Duodenal mucosa (tissue), 2 donors: ENCODE measurements around the gene RGS3.
A peak's percentile ranks its signal among the peaks of the same experiment; 100 is the strongest.

ENCODE experiments used
- H3K27ac ChIP-seq: one replicate; pipeline ENCODE4 v1.7.0; 2013; ENCODE audit warnings: low read depth, low read length
- H3K27me3 ChIP-seq, 2 donors: one replicate each; pipeline ENCODE4 v1.7.0; 2013; ENCODE audit warnings: low read length in 2 of 2, control low read depth in 1 of 2; ENCODE audit not compliant: insufficient read depth in 2 of 2, control insufficient read depth in 1 of 2
- H3K36me3 ChIP-seq, 2 donors: one replicate each; pipeline ENCODE4 v1.7.0; 2013; ENCODE audit warnings: low read length in 2 of 2, control low read depth in 1 of 2; ENCODE audit not compliant: insufficient read depth in 2 of 2, control insufficient read depth in 1 of 2
- H3K4me1 ChIP-seq, 2 donors: one replicate each; pipeline ENCODE4 v1.7.0; 2013; ENCODE audit warnings: low read length in 2 of 2, control low read depth in 1 of 2; ENCODE audit not compliant: insufficient read depth in 2 of 2, control insufficient read depth in 1 of 2
- H3K4me3 ChIP-seq, 2 donors: one replicate each; pipeline ENCODE4 v1.7.0; 2013; ENCODE audit warnings: low read length in 2 of 2, low read depth in 1 of 2
- H3K9ac ChIP-seq, 2 donors: one replicate each; pipeline ENCODE4 v1.7.0; 2013; ENCODE audit warnings: low read length in 2 of 2, low read depth in 1 of 2
- H3K9me3 ChIP-seq, 2 donors: one replicate each; pipeline ENCODE4 v1.7.0; 2013; ENCODE audit warnings: low read length in 2 of 2, control low read depth in 1 of 2; ENCODE audit not compliant: control insufficient read depth in 1 of 2

Gene RGS3

GRCh38 chr9:113464286-113464660 lies 746 bp downstream of the RGS3 start:
- peaks cover 19 to 23% of the 10 kb centered on the region in 2 donors for H3K4me1 ChIP-seq
- H3K36me3 ChIP-seq, result no peaks in the 10 kb centered on the region
- H3K27me3 ChIP-seq, result no peaks in the 10 kb centered on the region
- peak overlapping the region; percentile 58 to 76 for H3K9ac ChIP-seq
- H3K9me3 ChIP-seq, result no peaks in the 10 kb centered on the region
- H3K4me3 ChIP-seq, result peak overlapping the region; percentile 70 to 77
- H3K27ac ChIP-seq, result peak overlapping the region; percentile 66

DNA sequence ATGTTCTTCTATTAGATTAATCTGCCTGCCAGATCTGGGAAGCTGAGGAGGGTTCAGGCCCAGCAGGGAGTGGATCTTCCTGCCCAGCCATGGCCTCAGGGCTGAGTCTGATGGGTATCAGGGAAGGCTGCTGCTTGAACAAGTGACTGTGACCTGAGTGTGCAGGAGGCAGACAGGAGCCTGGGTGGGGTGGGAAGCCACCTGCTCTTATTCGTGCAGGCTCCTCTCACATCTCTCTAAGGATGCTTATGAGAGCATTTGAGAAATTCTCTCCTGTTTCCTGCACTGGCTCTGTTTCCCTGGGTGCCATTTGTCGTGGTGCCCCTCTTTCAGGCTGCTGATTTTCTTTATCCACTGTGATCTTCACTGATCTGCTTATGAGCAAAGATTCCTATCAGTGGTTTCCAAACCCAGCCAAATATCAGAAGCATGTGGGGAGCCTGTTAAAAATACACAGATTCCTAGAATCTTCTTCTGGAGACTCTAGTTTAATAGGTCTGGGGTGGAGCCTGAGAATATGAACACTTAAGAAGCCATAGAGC lies 2.1 kb downstream of the RGS3 start:
- Histone ChIP-seq H3K4me1 (peaks cover 19 to 23% of the 10 kb centered on the region in 2 donors), H3K27ac (no peak overlapping the region), H3K27me3 (no peaks in the 10 kb centered on the region), H3K4me3 (peak overlapping the region; percentile 46 to 77), H3K36me3 (peaks cover 0 to 2% of the 10 kb centered on the region in 2 donors), H3K9ac (peak overlapping the region in 1 of 2 donors; percentile 58), H3K9me3 (no peaks in the 10 kb centered on the region)

DNA sequence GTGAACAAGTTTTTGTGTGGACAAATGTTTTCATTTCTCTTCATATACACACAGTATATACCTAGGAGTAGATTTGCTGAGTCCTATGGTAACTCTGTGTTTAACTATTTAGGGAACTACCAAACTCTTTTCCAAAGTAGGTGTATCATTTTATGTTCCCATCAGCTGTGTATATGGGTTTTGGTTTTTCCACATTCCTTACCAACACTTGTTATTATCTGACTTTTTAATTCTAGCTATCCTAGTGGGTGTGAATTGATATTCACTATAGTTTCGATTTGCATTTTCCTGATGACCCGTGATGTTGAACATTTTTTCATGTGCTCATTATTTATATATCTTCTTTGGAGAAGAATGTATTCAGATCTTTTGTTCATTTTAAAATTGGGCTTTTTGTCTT lies 3.7 kb downstream of the RGS3 start:
- H3K4me3 ChIP-seq, result no peak overlapping the region
- H3K27ac ChIP-seq, result no peak overlapping the region
- peaks cover 19 to 23% of the 10 kb centered on the region in 2 donors for H3K4me1 ChIP-seq
- H3K9ac ChIP-seq, result no peak overlapping the region
- peaks cover 0 to 3% of the 10 kb centered on the region in 2 donors for H3K36me3 ChIP-seq
- H3K9me3 ChIP-seq, result no peaks in the 10 kb centered on the region
- no peaks in the 10 kb centered on the region for H3K27me3 ChIP-seq

DNA sequence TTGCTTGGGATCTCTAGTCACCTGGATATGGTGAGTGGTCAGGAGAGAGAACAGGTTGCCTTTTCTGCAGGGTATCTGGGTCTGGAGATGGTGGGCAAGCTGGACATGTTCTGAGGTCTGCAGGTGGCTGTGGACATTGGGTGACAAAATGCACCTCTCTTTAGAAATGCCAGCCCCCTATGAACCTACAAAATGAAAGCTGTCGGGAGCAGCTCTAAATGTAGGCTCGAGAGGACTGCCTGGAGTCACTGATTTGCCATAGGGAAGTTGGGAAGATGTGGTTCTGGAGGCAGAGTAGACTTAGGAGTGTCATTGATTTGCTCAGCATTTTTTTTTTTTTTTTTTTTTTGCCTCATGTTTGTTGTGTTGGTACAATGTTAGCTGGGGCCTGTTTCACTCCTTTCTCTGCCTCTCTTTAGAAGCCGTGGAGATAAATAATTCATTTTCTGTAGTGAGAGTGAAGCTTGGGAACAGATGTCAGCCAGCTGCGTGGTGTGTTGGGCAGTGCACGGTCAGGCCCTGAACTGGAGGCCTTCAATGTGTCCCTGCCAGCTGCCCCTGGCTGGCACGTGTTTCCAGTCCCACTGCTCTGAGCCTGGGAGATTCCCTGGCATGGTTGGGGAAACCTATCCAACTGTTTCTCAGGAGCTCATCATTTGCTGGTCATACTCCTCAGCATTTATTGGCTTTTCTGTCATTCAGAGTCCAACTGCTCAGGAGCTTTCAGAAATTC lies 5.4 kb downstream of the RGS3 start:
- H3K27ac ChIP-seq, result no peak overlapping the region
- H3K9me3 ChIP-seq, result no peaks in the 10 kb centered on the region
- H3K9ac ChIP-seq, result no peak overlapping the region
- H3K27me3 ChIP-seq, result no peaks in the 10 kb centered on the region
- H3K36me3 ChIP-seq, result peaks cover 0 to 3% of the 10 kb centered on the region in 2 donors
- no peak overlapping the region for H3K4me3 ChIP-seq
- peaks cover 15 to 16% of the 10 kb centered on the region in 2 donors for H3K4me1 ChIP-seq

DNA sequence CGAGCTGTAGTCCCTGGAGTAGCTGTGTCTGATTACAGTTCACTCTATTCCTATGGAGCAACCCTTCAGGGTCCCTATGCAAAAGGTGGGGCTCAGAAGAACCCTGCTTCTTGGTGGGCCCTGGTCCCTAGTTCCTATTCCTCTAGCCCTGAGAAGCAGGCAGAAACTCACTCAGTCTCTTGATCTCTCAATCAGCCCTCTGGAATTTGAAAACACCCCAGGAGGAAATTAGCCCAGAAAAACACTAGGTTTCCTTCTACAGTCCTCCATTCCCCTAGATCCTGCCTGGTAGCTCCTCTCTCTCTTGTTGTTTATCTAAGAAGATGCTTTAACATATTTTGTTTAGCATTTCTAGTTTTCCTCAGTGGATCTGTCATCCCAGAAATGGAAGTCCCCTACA lies 7.6 kb downstream of the RGS3 start:
- Histone ChIP-seq H3K27ac (no peak overlapping the region), H3K4me1 (peaks cover under 1 to 13% of the 10 kb centered on the region in 2 donors)

GRCh38 chr9:113471566-113471965 lies 8.0 kb downstream of the RGS3 start:
- Histone ChIP-seq H3K4me3 (no peak overlapping the region), H3K4me1 (peaks cover 0 to 11% of the 10 kb centered on the region in 2 donors), H3K27me3 (no peaks in the 10 kb centered on the region), H3K9ac (no peak overlapping the region), H3K9me3 (no peaks in the 10 kb centered on the region), H3K27ac (no peak overlapping the region), H3K36me3 (peaks cover 0 to 3% of the 10 kb centered on the region in 2 donors)

More for the DNA sequence above, 7.6 kb downstream of the RGS3 start:
- no peaks in the 10 kb centered on the region for H3K27me3 ChIP-seq
- no peaks in the 10 kb centered on the region for H3K9me3 ChIP-seq
- H3K36me3 ChIP-seq, result peaks cover 0 to 3% of the 10 kb centered on the region in 2 donors
- H3K4me3 ChIP-seq, result no peak overlapping the region
- no peak overlapping the region for H3K9ac ChIP-seq

DNA sequence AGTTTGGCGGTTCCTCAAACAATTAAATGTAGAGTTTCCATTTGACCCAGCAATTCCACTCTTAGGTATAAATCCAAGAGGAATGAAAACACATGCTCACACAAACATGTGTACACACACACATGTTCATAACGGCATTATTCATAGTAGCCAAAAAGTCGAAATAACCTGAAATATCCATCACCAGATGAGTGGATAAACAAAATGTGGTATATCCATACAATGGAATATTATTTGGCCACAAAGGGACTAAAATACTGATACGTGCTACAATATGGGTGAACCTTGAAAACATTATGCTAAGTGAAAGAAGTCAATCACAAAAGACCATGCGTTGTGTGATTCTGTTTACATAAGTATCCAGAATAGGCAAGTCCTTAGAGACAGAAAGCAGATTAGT lies 8.7 kb downstream of the RGS3 start:
- H3K4me3 ChIP-seq, result no peak overlapping the region

DNA sequence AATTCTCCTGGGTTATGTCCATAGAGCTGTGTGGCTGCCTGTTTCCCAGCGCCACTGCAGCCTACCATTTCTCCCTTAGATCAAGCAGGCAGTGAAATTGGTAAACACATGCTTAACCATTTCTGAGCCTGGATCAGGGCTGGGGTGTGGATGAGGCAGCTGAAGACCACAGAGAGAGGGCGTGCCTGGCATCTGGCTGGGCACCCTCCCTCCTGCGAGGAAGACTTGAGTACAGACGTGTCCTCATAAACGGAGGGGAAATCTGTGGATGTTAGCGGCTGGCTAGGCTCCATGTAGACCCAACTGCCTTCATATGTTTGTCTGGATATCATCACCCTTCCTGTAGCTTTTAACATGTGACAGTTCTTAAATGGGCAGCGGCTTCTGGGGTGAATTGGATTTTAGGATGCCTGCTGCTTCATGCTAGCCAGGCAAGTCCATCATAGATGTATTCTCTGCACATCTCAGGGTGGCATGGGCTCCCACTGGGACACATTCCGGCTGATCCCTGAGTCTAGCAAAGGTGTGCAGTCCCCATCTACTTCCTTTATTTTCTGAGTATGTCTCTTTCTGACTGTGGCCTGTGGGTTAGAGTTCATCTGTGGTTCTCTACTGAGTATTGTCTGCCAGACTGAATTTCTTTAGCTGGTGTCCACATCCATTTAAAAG lies 11.0 kb downstream of the RGS3 start:
- H3K4me3 ChIP-seq, result no peak overlapping the region
- no peaks in the 10 kb centered on the region for H3K27me3 ChIP-seq
- H3K9me3 ChIP-seq, result no peaks in the 10 kb centered on the region
- H3K27ac ChIP-seq, result no peak overlapping the region
- no peak overlapping the region for H3K9ac ChIP-seq
- peaks cover 0 to 3% of the 10 kb centered on the region in 2 donors for H3K36me3 ChIP-seq
- peaks cover 4 to 6% of the 10 kb centered on the region in 2 donors for H3K4me1 ChIP-seq

More for the DNA sequence above, 8.7 kb downstream of the RGS3 start:
- Histone ChIP-seq H3K9ac (no peak overlapping the region), H3K9me3 (no peaks in the 10 kb centered on the region), H3K36me3 (peaks cover 0 to 3% of the 10 kb centered on the region in 2 donors), H3K27ac (no peak overlapping the region), H3K27me3 (no peaks in the 10 kb centered on the region), H3K4me1 (peaks cover 0 to 11% of the 10 kb centered on the region in 2 donors)

GRCh38 chr9:113475031-113475430 lies 11.5 kb downstream of the RGS3 start:
- H3K4me1 ChIP-seq, result peaks cover 4 to 6% of the 10 kb centered on the region in 2 donors
- no peak overlapping the region for H3K9ac ChIP-seq
- H3K9me3 ChIP-seq, result no peaks in the 10 kb centered on the region
- H3K4me3 ChIP-seq, result no peak overlapping the region
- H3K27ac ChIP-seq, result no peak overlapping the region
- H3K36me3 ChIP-seq, result peaks cover 0 to 3% of the 10 kb centered on the region in 2 donors
- no peaks in the 10 kb centered on the region for H3K27me3 ChIP-seq

- Histone ChIP-seq H3K9ac (no peak overlapping the region), H3K4me3 (no peak overlapping the region), H3K4me1 (peaks cover 4 to 6% of the 10 kb centered on the region in 2 donors), H3K27me3 (no peaks in the 10 kb centered on the region), H3K9me3 (no peaks in the 10 kb centered on the region), H3K36me3 (no peaks in the 10 kb centered on the region), H3K27ac (no peak overlapping the region)
Measured at GRCh38 chr9:113475992-113476391, 12.5 kb downstream of the RGS3 start.
